ENCODE measurements around the gene ABCC10. TPM values are rescaled to one million over a fixed set of nuclear protein-coding genes. Genes with fewer than 3 reads are reported as not detected.

Gene ABCC10
- total RNA-seq, 1 donor from 2014 or later, result 43.2 TPM

DNA sequence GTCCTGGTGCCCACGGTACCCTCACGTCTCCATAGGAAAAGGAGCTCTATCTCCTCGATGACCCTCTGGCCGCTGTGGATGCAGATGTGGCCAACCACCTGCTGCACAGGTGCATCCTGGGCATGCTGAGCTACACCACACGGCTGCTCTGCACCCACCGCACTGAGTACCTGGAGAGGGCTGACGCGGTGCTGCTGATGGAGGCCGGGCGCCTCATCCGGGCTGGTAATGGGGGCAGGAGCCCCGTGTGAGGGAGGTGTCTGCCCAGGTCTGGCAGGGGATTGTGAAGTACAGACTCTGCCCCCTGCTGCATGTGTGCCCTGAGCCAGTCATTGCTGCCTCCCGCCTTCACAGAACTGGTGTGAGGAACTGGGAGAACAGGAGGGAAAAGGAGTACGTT is 15.6 kb downstream of the ABCC10 start:
- no peaks in the 10 kb centered on the region for H3K4me1 Mint-ChIP-seq (ENCODE audit: low read depth)
- no peaks in the 10 kb centered on the region for H3K9me3 Mint-ChIP-seq (ENCODE audit: low read depth)
- no peak for TF ChIP-seq CTCF (IDR thresholded peaks at IDR 0.05)
- H3K27ac Mint-ChIP-seq (ENCODE audit: unreplicated experiment), result no peak overlapping the region
- no peak for DNase-seq (ENCODE audit: low spot score)
- no peak overlapping the region for H3K4me3 Mint-ChIP-seq (ENCODE audit: unreplicated experiment)
- peaks cover 31% of the 10 kb centered on the region for H3K36me3 Mint-ChIP-seq (ENCODE audit: low read depth)
- no peaks in the 10 kb centered on the region for H3K27me3 Mint-ChIP-seq (ENCODE audit: low read depth)

- Mint-ChIP-seq H3K36me3 (ENCODE audit: low read depth) (peaks cover 35% of the 10 kb centered on the region), H3K4me1 (ENCODE audit: low read depth) (no peaks in the 10 kb centered on the region), H3K9me3 (ENCODE audit: low read depth) (no peaks in the 10 kb centered on the region), H3K4me3 (ENCODE audit: unreplicated experiment) (no peak overlapping the region), H3K27me3 (ENCODE audit: low read depth) (no peaks in the 10 kb centered on the region), H3K27ac (ENCODE audit: unreplicated experiment) (no peak overlapping the region)
- TF ChIP-seq CTCF (IDR thresholded peaks at IDR 0.05), result no peak
- no peak for DNase-seq (ENCODE audit: low spot score)
Observed at GRCh38 chr6:43444036-43444435, 16.7 kb downstream of the ABCC10 start.

DNA sequence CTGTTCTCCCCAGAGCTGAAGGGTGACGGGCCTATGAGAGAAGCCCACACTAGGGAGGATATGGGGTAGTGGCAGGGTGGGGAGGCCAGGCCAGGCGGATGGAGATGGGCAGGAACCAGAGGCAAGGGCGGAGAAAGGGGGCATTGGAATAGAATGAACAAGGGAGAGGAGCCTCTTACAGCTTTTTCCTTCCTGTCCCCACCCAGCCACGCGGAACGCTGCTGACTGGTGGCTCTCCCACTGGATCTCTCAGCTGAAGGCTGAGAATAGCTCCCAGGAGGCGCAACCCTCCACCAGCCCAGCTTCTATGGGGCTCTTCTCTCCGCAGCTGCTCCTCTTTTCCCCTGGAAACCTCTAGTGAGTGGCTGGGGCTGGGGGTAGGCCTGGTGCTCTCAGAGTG is 17.2 kb downstream of the ABCC10 start:
- Mint-ChIP-seq H3K4me3 (ENCODE audit: unreplicated experiment) (no peak overlapping the region), H3K9me3 (ENCODE audit: low read depth) (no peaks in the 10 kb centered on the region), H3K36me3 (ENCODE audit: low read depth) (peaks cover 37% of the 10 kb centered on the region), H3K27ac (ENCODE audit: unreplicated experiment) (no peak overlapping the region), H3K27me3 (ENCODE audit: low read depth) (no peaks in the 10 kb centered on the region), H3K4me1 (ENCODE audit: low read depth) (no peaks in the 10 kb centered on the region)
- no peak for TF ChIP-seq CTCF (IDR thresholded peaks at IDR 0.05)
- no peak for DNase-seq (ENCODE audit: low spot score)

GRCh38 chr6:43445576-43445975 is 18.2 kb downstream of the ABCC10 start:
- Mint-ChIP-seq H3K4me3 (ENCODE audit: unreplicated experiment) (no peak overlapping the region), H3K36me3 (ENCODE audit: low read depth) (peaks cover 42% of the 10 kb centered on the region), H3K4me1 (ENCODE audit: low read depth) (no peaks in the 10 kb centered on the region), H3K27me3 (ENCODE audit: low read depth) (no peaks in the 10 kb centered on the region), H3K27ac (ENCODE audit: unreplicated experiment) (no peak overlapping the region), H3K9me3 (ENCODE audit: low read depth) (no peaks in the 10 kb centered on the region)
- DNase-seq (ENCODE audit: low spot score), result no peak
- no peak for TF ChIP-seq CTCF (IDR thresholded peaks at IDR 0.05)

DNA sequence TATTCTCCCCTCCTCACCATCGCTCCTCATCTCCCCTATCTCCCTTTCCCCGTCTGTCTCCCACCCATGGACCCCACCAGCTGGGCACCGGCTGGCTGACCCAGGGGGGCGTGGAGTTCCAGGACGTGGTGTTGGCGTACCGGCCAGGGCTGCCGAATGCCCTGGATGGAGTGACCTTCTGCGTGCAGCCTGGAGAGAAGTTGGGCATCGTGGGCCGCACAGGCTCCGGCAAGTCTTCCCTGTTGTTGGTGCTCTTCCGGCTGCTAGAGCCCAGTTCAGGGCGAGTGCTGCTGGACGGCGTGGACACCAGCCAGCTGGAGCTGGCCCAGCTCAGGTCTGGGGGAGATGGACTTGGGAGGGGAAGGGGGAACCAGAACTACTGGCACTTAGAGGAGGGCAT is 20.3 kb downstream of the ABCC10 start:
- H3K4me3 Mint-ChIP-seq (ENCODE audit: unreplicated experiment), result no peak overlapping the region
- no peak for TF ChIP-seq CTCF (IDR thresholded peaks at IDR 0.05)
- H3K27ac Mint-ChIP-seq (ENCODE audit: unreplicated experiment), result no peak overlapping the region

More for the DNA sequence above, 20.3 kb downstream of the ABCC10 start:
- Mint-ChIP-seq H3K36me3 (ENCODE audit: low read depth) (peaks cover 42% of the 10 kb centered on the region), H3K9me3 (ENCODE audit: low read depth) (no peaks in the 10 kb centered on the region), H3K27me3 (ENCODE audit: low read depth) (no peaks in the 10 kb centered on the region), H3K4me1 (ENCODE audit: low read depth) (no peaks in the 10 kb centered on the region)
- no peak for DNase-seq (ENCODE audit: low spot score)
